Muscle layer of duodenum (tissue), 2 donors: ENCODE results near the gene RSPO3.
"Not testable (repeated sequence)": the region's sequence is repeated elsewhere in the genome, so short reads cannot be mapped to it uniquely, and the experiment has no call there.

Source experiments
- H3K27ac ChIP-seq: one replicate; pipeline ENCODE4 v1.7.0; 2013; ENCODE audit warnings: mild to moderate bottlenecking, low read length
- H3K27me3 ChIP-seq: one replicate; pipeline ENCODE4 v1.7.0; 2013; ENCODE audit warnings: low read depth, mild to moderate bottlenecking, control low read depth, low read length
- H3K36me3 ChIP-seq, 2 donors: one replicate each; pipeline ENCODE4 v1.7.0; 2013; ENCODE audit warnings: low read length in 2 of 2, control low read depth in 1 of 2, mild to moderate bottlenecking in 1 of 2; ENCODE audit not compliant: insufficient read depth in 2 of 2, control insufficient read depth in 1 of 2
- H3K4me1 ChIP-seq, 2 donors: one replicate each; pipeline ENCODE4 v1.7.0; 2013; ENCODE audit warnings: low read length in 2 of 2, mild to moderate bottlenecking in 2 of 2, control low read depth in 1 of 2, moderate library complexity in 1 of 2; ENCODE audit not compliant: insufficient read depth in 2 of 2, control insufficient read depth in 1 of 2
- H3K4me3 ChIP-seq, 2 donors: one replicate each; pipeline ENCODE4 v1.7.0; 2013; ENCODE audit warnings: low read length in 2 of 2, low read depth in 1 of 2, mild to moderate bottlenecking in 1 of 2
- H3K9me3 ChIP-seq, 2 donors: one replicate each; pipeline ENCODE4 v1.7.0; 2013; ENCODE audit warnings: low read length in 2 of 2, control low read depth in 1 of 2, mild to moderate bottlenecking in 1 of 2; ENCODE audit not compliant: control insufficient read depth in 1 of 2
- donor health status: healthy.

RSPO3 gene

DNA sequence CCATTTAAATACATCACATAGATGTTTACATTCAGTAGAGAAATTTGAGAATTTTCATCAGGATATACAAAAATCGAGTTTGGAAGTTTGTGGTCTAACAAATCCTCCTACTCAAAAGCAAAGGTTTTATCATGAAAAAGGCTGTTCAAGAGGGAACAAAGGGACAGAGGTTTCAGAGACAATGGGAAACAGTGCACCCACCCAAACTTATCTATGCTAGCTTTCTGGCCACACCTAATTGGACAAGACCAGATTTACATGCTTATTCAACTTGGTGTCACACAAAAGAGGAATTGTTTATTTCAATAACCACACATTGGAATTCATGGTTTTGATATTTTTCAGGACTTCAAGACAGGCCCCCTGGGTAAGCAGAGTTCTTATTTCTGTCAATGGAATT, 28.4 kb upstream of the RSPO3 start:
- H3K4me3 ChIP-seq, result no peak overlapping the region
- H3K9me3 ChIP-seq, result no peaks in the 10 kb centered on the region
- H3K4me1 ChIP-seq, result no peaks in the 10 kb centered on the region
- H3K36me3 ChIP-seq, result no peaks in the 10 kb centered on the region
- no peak overlapping the region for H3K27ac ChIP-seq
- no peaks in the 10 kb centered on the region for H3K27me3 ChIP-seq

DNA sequence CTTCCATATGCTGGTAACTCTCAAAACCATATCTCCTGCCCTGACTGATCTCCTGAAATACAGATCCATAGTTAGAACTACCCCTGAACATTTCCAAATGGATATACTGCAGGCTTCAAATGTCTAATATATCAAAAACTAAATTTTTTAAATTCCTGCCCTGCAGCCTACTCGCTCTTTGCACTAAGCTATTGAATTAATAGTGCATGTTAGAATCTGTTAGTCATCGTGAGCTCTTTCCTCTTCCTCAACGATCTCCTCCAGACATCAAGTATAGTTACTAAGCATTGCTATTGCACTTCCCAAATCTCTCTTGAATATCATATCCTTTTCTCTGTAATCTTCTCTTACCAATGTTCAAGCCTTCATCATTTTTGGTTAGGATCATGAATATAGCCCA, 26.0 kb upstream of the RSPO3 start:
- H3K27ac ChIP-seq, result no peak overlapping the region
- no peaks in the 10 kb centered on the region for H3K9me3 ChIP-seq
- no peaks in the 10 kb centered on the region for H3K27me3 ChIP-seq
- no peak overlapping the region for H3K4me3 ChIP-seq
- no peaks in the 10 kb centered on the region for H3K4me1 ChIP-seq
- no peaks in the 10 kb centered on the region for H3K36me3 ChIP-seq

DNA sequence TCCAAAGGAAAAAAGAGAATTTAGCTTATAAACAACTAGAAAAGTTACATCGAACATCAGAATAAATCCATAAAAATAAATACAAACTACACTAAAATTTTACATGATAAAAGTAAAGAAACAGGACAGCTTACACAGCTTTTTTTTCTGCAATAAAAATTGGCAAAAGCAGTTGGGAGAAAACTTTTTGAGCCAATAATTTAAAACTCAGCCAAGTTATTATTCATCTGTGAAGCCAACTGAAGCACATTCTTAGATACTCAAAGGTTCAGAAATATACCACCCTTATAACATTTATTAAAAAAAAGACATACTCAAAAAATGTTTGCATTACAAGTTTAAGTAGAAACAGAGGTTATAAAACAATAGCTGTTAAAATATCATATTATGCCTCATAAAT, 23.7 kb upstream of the RSPO3 start:
- Histone ChIP-seq H3K4me1 (no peaks in the 10 kb centered on the region), H3K9me3 (no peaks in the 10 kb centered on the region), H3K36me3 (no peaks in the 10 kb centered on the region), H3K27ac (no peak overlapping the region), H3K4me3 (no peak overlapping the region), H3K27me3 (no peaks in the 10 kb centered on the region)

DNA sequence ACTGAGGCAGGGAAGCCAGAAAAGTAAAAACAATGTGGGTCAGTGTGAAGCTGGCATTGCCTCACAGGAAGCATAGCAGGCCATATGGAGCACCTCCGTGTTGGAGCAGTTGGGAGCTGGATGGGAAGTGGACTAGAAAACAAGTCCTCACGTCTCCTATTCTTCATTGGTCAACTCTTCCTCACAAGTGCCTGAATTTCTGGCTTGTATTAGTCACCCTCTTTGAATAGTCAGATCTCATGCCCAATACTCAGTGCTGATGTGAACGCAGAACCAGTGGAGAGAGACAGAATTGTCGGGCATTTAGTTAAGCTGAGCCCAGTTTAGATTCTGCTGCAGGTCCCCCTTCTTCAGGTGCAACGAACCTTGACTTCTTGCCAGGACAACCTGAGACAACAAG, 22.3 kb upstream of the RSPO3 start:
- Histone ChIP-seq H3K4me3 (no peak overlapping the region), H3K4me1 (peaks cover 0 to 4% of the 10 kb centered on the region in 2 donors), H3K27ac (no peak overlapping the region), H3K36me3 (no peaks in the 10 kb centered on the region), H3K27me3 (no peaks in the 10 kb centered on the region), H3K9me3 (no peaks in the 10 kb centered on the region)

DNA sequence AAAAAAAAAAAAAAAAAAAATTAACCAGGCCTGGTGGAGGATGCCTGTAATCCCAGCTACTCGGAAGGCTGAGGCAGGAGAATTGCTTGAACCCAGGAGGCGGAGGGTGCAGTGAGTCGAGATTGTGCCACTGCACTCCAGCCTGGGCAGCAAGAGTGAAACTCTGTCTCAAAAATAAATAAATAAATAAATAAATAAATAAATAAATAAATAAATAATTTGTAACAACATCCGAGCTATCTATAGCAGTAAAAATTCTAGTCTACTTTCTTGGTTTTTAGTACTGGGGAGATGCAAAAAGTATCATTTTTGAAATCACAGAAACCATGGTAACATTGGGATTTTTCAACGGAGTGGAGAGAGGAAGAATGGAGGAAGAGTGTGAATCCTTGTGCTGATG, 21.0 kb upstream of the RSPO3 start:
- not testable (repeated sequence) for H3K9me3 ChIP-seq, H3K27me3 ChIP-seq, H3K4me1 ChIP-seq, H3K4me3 ChIP-seq, H3K36me3 ChIP-seq, H3K27ac ChIP-seq

DNA sequence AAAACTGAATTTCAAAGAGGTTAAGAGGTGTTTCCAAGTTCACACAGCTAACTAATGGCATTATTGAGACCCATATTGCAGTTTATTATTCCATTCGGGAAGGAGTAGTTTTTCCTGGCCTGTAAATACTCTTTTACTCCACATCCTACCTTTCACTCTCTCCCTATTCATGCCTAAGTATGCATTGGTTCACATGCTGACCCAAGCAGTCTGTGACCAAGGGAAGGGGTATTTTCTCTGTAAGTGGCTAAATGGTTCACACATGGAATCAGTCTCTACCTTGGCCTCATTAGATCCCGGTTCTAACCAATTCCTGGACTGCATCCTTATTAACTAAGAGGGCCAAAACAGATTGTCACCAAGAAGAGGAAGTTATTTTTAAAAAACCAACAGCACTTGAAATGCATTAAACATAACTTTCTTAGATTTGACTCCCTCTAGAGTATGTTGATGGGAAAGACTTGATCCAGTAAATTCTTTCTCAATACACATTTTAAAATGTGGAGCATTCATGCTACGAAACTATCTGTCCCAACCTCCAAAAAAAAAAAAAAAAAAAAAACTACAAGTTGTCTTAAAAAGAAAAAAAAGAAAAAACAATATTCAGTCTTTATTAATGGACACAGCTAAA, 17.8 kb upstream of the RSPO3 start:
- no peaks in the 10 kb centered on the region for H3K27me3 ChIP-seq
- H3K9me3 ChIP-seq, result no peaks in the 10 kb centered on the region
- H3K4me1 ChIP-seq, result peaks cover 0 to 4% of the 10 kb centered on the region in 2 donors
- H3K36me3 ChIP-seq, result no peaks in the 10 kb centered on the region
- H3K27ac ChIP-seq, result no peak overlapping the region
- no peak overlapping the region for H3K4me3 ChIP-seq

DNA sequence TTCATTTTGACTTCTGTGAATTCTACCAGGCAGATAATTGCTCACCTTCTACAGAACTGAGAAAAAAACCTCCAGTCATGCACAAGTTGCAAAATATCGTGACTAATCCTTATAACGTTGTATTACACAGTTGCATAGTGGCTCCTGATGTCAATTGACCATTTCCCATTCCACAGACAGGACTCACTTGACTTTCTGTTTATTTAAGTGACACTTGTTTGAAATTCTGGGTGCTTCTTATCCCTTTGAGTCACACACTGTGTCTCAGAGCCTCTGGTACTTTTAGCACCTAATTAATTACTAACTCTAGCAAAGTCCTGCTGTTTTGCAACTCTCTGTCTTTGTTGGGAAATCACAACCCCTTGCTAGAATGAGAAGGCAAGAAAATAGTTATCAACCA, 16.2 kb upstream of the RSPO3 start:
- H3K27me3 ChIP-seq, result no peaks in the 10 kb centered on the region
- H3K9me3 ChIP-seq, result no peaks in the 10 kb centered on the region
- H3K4me1 ChIP-seq, result peaks cover 0 to 4% of the 10 kb centered on the region in 2 donors
- H3K27ac ChIP-seq, result no peak overlapping the region
- H3K4me3 ChIP-seq, result no peak overlapping the region
- no peaks in the 10 kb centered on the region for H3K36me3 ChIP-seq

DNA sequence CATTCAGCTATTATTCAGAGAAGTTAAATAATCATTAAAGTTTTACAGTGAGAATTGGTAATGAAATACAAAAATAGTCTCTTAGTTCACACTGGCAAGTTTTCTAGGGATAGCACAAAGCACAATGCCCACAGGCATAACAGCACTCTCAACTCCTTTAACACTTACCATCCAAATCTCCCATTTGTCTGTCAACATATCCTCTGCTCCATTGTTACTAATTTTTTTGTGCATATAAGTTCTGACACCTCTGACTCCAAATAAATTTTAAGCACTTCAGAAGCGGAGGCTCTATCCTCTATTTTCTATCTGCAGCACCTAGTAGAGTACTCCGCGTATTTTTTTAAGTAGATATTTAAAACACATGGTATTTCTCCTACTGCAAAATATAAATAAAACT, 15.6 kb upstream of the RSPO3 start:
- Histone ChIP-seq H3K4me3 (no peak overlapping the region), H3K27ac (no peak overlapping the region), H3K27me3 (no peaks in the 10 kb centered on the region), H3K36me3 (no peaks in the 10 kb centered on the region), H3K4me1 (peaks cover 0 to 4% of the 10 kb centered on the region in 2 donors), H3K9me3 (no peaks in the 10 kb centered on the region)

DNA sequence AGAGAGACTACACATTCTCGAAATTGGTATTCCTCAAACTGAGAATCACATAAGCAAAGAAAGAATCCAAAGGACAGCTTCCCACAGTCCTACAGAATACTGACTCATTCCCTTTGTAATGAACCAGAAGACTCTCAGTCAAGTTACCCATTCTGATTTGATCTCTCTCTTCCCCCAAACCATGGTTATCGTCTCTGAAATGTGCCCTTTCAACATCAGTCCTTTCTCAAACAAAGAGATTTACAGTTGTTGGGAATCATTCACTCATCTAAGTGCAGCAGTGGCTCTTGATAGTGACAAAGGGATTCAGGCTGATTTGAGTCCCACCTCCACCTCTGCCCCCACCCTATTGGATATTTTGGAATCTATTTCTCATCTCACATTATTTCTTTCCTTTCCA, 15.0 kb upstream of the RSPO3 start:
- H3K27me3 ChIP-seq, result no peaks in the 10 kb centered on the region
- no peak overlapping the region for H3K4me3 ChIP-seq
- no peak overlapping the region for H3K27ac ChIP-seq

DNA sequence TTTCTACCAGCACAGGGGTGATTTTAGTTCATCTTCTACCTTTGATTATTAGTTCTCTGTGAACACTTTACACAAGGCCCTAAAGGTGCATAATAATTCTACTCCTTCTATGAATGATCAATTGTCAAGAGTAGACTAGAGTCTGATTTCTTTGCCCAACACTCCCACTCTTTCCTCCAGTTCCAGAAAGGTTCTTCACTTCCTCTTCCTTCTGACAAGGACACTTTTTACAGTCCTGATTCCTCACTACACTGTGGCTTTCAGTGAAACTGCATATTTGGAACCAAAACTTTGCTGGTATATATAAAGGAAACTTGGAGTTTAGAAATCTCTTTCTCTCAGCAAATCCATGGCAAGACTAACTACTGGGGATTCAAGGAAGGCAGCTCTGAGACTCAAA, 10.6 kb upstream of the RSPO3 start:
- no peak overlapping the region for H3K27ac ChIP-seq
- no peak overlapping the region for H3K4me3 ChIP-seq
- H3K36me3 ChIP-seq, result no peaks in the 10 kb centered on the region
- H3K9me3 ChIP-seq, result no peaks in the 10 kb centered on the region
- no peaks in the 10 kb centered on the region for H3K27me3 ChIP-seq
- no peaks in the 10 kb centered on the region for H3K4me1 ChIP-seq

More for the DNA sequence above, 15.0 kb upstream of the RSPO3 start:
- H3K36me3 ChIP-seq, result no peaks in the 10 kb centered on the region
- H3K9me3 ChIP-seq, result no peaks in the 10 kb centered on the region
- H3K4me1 ChIP-seq, result peaks cover 0 to 4% of the 10 kb centered on the region in 2 donors

DNA sequence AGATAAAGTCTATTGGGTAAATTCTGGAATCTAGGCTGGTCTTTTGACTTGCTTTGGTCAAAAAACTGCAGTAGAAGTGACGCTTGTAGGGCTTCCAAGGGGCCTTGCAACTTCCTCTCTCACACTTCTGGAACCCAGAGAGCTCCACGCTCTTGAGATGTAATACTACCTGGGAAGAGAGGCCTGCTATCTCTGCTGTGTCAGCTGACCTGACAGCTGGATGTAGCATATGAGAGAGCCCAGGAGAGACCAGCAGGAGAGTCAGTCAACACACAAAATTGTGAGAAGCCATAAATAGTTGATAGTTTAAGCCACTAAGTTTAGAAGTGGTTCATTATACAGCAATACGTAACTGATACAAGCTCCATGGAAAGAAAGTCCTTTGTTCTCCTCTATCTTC, 7.8 kb upstream of the RSPO3 start:
- Histone ChIP-seq H3K4me1 (peaks cover 0 to 3% of the 10 kb centered on the region in 2 donors), H3K36me3 (no peaks in the 10 kb centered on the region), H3K4me3 (no peak overlapping the region), H3K27me3 (no peaks in the 10 kb centered on the region), H3K27ac (no peak overlapping the region), H3K9me3 (no peaks in the 10 kb centered on the region)

DNA sequence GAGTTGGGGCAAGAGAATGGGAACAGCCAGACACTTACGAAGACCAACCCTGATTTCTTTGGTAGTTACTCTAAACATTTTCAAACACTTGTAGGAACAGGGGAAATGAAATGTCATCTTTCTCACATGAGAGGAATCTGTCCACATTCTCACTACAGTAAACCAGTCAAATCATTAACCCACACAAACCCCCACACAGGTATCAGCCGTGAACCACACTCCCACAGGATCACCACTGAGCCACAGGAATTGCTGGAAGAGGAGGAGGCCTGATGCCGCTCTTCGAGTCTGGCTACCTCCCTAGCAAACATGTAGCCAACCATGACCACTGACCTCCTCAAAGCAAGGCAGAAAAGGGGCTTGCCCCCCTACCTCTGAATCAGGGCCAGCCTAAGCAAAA, 6.9 kb upstream of the RSPO3 start:
- Histone ChIP-seq H3K4me1 (peaks cover 0 to 3% of the 10 kb centered on the region in 2 donors), H3K4me3 (no peak overlapping the region), H3K9me3 (no peaks in the 10 kb centered on the region), H3K27ac (no peak overlapping the region), H3K36me3 (no peaks in the 10 kb centered on the region), H3K27me3 (no peaks in the 10 kb centered on the region)
